Measurements from ENCODE around the gene PKMYT1.

PKMYT1 gene

DNA sequence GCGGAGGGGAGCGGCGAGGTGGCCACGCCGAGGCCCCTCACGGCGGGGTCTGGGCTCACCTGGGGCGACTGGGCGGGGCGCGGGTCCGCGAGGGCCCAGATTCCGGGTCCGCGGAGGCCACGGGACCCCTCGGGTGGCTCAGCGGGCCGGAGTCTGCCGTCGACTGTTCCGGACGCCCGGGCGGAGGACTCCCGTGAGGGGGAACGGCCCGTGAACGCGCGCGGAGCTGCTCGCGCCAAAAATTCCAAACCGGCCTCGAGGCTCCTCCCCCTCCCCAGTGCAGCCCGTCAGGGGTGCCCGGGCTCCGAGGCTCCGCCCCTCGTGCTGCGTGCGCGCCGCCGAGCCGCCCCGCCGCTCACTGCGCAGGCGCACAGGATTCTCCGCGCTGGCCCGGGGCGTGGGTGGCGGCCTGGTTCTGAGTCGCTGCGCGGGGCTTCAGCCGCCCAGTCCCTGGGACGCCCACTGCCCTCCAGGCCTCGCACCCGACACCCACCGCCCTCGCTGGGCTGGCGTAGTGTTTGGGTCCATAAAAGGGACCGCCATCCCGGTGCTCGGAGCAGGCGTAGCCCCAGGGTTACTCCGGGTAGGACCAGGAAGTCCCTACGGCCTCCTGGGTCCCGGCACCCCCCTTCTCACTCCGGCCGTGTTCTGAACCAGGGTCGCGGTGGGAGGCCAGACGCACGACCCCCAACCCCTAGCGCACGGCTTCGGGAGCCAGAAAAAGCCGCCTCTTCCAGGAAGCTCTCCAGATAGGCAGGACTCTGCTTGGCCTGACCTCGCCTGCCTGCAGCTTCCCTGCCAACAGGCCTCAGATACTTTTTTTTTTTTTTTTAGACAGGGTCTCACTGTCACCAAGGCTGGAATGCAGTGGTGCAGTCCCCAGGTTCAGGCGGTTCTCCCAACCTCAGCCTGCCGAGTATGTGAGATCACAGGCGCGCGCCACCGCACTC is at the start of gene PKMYT1:
Gene PKMYT1, minus strand, starts transcription at position 220 of the 950 bp plus-strand sequence. CDS start 789 bp downstream, outside the sequence.
- DNase-seq: peak; percentile 93

DNA sequence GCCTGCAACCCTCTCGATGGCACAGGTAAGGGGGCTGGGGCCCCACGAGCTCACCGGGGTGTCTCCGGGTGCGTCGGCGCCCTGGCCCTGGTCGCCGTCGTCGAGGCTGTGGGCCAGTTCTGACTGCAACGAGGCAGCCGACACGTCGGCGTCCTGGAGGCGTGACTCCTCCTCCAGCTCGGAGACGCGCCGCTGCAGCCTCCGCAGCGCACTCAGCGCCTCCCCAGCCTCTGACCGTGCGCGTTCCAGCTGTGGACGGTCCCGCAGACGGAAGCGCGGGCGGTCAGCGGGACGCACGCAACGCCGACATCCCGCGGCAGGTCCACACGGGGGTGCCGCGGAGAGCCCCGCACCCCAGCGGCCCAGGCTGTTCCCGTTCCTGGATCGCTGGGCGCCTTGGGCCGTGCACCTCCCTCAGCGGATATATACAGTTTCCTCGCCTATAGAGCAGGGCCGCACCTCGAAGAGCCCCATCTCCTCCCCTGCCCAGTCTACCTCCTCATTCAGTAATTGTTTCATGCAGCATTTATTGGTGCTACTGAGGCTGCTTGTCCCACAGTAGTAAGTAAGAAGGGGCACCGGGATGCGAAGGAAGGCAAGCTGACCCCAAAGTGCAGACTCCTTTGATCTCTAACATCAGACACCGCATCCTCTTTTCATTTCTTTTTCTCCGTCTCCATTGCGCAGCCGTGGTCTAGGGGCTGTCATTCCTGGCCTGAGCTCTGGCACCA is 49.4 kb upstream of the PKMYT1 start:
- no peak for DNase-seq

DNA sequence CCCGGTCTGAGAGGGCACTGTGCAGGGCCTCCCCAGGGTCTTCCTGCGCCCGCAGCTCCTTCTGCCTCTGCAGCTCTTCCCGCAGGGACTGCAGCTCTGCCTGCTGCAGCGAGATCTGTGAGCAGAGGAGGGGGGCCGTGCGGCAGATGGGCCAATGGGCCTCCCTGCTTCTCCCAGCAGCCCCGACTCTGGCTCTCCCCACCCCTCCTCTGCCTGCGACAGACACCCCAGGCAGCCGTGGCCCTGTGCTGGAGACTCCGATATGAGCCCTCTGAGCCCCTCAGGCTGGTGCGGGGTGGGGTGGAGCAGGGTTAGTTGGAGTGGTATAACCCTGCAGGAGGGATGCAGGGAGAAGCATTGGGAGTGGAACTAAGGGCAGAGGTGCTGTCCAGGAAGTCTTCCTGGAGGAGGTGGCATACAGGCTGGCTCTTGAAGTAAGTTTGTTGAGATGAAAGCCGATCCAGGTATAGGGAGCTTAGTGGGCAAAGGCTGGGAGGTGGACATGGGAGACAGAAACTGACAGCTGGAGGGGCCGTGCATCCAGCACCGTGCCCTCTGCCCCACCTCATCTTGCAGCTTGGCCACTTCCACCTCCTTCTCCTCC is 48.6 kb upstream of the PKMYT1 start:
- no peak for DNase-seq

DNA sequence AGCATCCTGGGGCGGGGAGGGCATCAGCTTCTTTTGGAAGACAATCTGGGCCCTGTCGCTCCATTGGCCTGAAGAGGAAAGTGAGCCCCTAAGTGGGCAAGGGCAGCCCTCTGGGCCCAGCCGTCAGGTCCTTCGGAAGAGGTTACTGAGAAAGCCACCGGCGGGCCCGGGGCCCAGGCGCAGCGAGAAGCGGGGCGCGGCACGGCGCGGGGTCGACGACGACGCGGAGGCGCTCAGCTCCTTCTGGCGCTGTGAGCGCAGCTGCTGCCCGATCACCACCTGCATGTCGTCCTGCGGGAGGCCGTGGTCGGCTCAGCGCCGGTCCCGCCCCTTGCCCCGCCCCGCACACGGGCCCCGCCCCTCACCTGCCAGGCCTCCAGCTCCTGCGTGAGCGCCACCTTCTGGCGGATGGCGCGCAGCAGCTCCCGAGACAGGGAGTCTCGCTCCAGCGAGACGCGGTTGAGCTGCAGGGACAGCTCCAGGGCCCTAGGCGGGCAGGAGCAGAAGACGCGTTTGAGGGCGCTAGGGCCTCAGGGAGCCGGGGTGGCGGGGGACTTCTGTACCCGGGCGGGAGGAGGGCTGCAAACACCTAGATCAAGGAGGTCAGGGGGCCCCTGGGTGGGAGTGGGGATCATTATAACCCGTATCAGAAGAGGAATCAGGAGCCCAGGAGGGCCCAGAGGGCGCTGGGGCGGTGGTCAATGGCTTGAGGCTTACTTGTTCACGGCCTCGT is 47.9 kb upstream of the PKMYT1 start:
- peak; percentile 86 for DNase-seq

DNA sequence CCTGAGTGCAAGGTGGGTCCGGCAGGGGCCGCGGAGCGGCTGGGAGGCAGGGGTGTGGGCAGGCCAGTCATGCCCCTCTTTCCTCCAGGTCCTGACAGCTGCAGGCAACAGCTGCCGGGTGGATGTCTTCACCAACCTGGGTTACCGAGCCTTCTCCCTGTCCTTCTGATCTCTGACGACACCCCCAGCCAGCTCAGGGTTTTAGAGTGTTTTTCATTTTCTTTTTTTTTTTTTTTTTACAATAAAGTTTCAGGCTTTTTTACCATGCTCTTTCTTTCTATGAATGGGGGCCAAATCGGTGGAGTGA is 47.2 kb upstream of the PKMYT1 start:
- no peak for DNase-seq

DNA sequence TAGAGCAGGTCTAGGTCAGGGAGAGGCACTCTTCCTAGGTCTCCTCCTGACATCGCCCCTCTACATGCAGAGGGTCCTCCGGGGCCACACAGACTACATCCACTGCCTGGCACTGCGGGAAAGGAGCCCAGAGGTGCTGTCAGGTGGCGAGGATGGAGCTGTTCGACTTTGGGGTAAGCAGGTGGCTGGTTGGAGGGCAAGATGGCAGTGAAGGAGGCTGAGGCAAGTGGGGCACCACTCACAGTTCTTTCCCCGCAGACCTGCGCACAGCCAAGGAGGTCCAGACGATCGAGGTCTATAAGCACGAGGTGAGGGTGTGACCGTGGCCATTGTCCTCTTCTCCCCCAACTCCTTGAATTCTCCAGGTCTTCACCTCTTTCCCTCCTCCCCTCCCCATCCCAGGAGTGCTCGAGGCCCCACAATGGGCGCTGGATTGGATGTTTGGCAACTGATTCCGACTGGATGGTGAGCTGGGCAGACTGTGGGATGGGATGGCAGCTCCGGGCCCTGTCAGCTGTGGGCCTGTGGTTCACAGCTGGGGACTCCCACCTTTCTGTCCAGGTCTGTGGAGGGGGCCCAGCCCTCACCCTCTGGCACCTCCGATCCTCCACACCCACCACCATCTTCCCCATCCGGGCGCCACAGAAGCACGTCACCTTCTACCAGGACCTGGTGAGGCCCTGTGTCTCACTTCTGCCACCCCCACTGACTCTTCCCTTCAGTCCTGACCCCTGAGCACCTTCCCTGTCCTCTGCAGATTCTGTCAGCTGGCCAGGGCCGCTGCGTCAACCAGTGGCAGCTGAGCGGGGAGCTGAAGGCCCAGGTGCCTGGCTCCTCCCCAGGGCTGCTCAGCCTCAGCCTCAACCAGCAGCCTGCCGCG is 46.6 kb upstream of the PKMYT1 start:
- no peak for DNase-seq

DNA sequence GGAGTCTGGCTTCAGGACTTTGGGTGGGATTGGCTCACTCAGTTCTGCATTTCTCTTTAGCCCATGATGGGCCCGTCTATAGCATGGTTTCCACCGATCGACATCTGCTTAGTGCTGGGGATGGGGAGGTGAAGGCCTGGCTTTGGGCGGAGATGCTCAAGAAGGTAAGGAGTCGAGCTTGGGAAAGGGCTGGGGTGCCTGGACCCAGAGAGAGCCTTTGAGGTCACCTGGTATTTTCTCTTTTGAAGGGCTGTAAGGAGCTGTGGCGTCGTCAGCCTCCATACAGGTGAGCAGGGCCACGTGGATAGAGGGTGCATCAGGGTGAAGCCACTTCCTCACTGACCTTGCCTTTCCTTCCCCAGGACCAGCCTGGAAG is 45.7 kb upstream of the PKMYT1 start:
- no peak for DNase-seq

DNA sequence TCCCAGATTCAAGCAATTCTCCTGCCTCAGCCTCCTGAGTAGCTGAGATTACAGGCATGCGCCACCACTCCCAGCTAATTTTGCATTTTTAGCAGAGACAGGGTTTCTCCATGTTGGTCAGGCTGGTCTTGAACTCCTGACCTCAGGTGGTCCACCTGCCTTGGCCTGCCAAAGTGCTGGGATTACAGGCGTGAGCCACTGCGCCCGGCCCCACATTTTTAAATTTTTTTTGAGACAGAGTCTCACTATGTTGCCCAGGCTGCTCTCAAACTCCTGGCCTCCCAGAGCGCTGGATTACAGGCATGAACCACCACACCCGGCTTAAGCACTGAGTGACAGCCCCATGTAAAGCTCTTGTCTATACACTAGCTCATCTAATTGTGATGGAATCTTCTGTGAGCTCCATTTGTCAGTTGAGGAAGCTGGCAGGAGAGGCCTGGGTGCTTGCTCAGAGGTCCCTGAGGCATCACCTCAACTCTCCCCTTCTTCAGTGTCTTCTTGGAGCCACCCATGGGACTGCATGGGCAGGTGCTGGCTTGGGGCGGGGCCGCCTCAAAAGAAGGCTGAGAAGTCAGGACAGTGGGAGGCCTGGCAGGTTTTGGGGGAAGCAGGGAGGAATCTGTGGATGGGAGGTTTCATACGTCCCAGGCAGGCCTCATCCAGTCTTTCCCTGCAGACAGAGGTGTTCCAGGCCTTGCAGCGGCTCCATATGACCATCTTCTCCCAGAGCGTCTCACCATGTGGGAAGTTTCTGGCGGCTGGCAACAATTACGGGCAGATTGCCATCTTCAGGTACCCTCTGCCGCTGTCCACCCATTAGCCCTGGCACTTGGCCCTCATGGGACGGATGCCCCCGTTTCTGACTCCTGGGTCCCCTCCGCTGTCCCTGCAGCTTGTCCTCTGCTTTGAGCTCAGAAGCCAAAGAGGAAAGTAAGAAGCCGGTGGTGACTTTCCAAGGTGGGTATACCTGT is 45.1 kb upstream of the PKMYT1 start:
- DNase-seq: no peak

DNA sequence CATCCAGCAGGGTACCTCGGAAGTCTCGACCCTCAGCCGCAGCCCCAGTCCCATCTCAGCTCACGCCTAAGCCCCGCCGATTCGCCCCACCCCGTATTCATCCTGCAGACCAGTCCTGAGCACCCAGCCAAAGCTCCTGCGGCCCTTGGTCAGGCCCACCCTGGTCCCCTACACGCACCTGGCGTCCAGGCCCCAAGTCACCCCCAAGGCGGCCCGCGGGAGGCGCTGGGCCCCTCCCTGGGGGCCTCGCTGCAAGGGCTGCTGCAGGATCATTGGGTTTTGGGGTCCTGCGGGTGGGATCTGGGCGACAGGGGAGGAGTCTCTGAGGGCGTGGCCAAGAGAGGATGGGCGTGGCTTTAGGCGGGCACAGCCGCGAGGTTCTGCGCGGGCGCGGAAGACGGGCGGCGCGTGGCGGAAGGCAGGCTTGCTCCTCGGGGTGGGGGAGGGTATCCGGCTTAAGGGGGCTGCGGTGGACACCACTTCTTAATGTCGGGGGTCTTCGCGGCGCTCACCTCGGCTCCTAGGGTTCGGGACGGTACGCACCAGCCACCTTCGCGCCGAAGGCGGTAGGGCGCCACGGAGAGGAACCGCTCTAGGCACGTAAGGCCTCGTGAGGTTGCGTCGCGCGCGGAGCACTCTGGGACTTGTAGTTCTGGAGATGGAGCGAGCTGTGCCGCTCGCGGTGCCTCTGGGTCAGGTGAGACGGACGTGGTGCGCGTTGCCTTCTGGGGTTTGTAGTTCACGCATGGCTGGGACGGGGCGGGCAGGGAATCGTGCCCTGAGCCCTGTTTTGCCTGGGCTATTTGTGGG is 43.6 kb upstream of the PKMYT1 start, which contains the start of the genes HCFC1R1 and THOC6:
Gene HCFC1R1, minus strand, starts transcription at position 274 of the 810 bp plus-strand sequence. Its CDS starts 1 bp downstream, at position 273.
Gene THOC6, plus strand, starts transcription at position 367 of the 810 bp plus-strand sequence. Its CDS starts 292 bp downstream, at position 659.
- DNase-seq: peak; percentile 96

DNA sequence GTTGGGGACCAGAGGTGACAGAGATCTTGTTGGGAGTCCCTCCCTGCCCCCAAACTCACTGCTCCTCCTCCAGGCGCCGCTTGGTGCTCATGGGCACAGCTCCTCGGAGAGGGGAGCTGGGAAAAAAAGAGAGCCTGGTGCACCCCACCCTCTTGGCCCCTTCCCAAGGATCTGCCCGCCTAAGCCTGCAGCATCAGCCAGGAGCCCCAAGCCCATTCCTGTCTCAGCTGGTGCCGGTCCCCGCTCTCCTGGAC is 43.1 kb upstream of the PKMYT1 start:
- DNase-seq: no peak

DNA sequence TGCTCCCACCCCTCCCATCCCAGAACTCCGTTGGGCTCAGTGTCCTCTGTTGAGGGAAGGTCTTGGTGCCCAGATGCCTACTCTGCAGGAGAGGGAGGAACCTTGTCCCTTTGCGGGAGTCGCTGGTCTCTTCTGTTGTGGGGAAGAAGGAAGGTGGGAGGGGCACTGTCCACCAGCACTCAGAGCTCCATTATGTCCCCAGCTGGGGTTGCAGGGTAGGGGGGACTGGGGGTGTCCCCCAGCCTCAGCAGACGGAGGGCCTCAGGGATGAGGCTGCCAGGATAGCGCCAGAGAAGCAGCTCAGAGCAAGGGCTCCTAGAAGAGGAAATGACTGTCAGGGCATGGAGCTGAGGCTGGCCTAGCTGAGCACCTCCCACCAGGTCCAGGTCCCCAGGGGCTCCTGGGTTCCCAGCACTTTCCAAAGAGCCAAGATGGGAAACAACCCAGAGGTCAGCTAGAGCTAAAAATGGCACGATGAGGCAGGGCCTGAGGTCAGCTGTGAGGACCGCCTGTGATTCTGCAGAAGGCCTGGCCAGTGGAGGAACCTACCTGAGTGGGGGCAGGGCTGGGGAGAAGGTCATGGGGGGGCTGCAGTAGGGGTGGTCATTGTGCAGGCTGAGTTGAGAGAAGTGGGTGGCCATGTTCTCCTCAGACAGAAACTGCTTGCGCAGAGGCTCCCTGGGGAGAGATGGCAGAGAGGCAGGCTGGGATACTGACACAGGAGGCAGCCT is 42.6 kb upstream of the PKMYT1 start:
- no peak for DNase-seq

DNA sequence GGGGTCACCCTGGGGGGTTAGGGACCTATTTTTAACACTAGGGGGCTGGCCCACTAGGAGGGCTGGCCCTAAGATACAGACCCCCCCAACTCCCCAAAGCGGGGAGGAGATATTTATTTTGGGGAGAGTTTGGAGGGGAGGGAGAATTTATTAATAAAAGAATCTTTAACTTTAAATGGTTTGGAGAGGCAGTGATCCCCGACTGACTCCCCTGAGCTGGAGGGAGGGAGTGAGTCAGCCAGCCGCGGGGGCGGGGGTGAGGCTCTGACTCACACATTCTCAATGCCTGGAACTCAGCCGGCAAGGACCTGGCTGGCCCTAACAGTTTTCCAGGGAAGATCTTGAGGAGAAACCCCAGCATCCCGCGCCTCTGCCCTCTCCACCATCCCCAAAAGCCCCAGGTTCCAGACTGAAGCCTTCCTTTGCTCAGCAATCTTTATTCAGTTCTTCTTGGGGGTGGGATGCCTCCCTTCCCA is 42.0 kb upstream of the PKMYT1 start:
- DNase-seq: peak; percentile 75

DNA sequence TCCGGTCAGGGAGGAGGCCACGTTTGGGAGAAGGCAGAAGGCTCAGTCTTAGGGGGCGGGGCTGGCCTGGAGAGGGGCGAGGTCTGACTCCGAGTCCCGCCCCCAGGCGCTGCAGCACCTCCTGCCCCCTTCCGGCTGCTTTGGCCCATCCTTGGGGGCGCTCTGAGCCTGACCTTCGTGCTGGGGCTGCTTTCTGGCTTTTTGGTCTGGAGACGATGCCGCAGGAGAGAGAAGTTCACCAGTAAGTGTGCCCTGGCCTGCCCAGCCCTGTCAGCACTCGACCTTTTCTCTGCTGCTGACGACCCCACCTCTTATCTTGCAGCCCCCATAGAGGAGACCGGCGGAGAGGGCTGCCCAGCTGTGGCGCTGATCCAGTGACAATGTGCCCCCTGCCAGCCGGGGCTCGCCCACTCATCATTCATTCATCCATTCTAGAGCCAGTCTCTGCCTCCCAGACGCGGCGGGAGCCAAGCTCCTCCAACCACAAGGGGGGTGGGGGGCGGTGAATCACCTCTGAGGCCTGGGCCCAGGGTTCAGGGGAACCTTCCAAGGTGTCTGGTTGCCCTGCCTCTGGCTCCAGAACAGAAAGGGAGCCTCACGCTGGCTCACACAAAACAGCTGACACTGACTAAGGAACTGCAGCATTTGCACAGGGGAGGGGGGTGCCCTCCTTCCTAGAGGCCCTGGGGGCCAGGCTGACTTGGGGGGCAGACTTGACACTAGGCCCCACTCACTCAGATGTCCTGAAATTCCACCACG is 41.4 kb upstream of the PKMYT1 start:
- DNase-seq: peak; percentile 66

DNA sequence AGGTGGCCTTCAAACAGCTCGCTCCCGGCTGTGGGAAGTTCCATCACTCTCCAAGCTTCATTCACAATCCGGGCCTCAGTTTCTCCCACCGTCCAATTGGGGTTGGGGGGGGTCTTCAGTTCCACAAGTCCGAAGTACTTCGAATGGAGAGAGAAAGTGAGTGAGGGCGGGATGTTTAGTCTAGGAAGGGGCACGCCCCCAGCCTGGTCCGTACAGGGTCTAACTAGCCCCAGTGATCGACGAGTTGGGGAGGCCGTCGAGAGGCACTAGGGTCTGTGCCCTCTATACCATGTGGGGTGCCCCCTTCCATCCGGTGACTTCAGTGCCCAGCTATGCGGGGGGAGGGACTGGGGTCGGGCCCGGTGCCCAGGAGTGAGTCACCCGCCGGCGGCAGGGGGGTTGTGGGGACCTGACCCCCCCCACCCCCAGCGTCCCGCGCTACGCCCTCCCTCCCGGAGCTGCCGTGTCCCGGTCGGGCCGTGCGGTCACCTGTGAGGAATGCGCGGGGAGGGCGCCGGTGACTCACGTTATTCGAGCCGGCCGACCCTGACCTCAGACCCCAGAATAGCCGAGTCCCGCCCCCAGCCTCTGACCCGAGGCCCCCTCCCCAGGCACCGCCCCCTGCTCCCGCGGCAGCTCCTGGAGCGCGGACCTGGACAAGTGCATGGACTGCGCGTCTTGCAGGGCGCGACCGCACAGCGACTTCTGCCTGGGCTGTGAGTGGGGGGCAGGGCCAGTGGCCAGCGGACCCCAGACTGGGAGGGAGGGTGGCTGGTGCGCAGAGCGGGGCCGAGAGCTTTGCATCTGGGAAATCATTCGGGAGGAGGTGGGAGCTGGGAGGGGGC is 40.6 kb upstream of the PKMYT1 start:
- peak; percentile 67 for DNase-seq

DNA sequence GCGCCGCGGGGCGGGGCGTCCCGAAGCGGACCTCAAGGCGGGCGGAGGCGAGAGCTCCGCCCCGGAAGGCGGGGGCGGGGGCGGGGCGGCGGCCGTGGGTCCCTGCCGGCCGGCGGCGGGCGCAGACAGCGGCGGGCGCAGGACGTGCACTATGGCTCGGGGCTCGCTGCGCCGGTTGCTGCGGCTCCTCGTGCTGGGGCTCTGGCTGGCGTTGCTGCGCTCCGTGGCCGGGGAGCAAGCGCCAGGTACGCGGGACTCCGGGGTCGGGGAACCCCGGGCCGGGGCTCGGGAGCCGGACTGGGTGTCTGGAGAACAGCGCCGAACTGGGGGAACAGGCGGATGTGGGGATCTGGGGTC is 40.0 kb upstream of the PKMYT1 start, which contains the start of gene TNFRSF12A:
Gene TNFRSF12A, plus strand, starts transcription at position 122 of the 357 bp plus-strand sequence. Its CDS starts 30 bp downstream, at position 152.
- DNase-seq: peak; percentile 74

DNA sequence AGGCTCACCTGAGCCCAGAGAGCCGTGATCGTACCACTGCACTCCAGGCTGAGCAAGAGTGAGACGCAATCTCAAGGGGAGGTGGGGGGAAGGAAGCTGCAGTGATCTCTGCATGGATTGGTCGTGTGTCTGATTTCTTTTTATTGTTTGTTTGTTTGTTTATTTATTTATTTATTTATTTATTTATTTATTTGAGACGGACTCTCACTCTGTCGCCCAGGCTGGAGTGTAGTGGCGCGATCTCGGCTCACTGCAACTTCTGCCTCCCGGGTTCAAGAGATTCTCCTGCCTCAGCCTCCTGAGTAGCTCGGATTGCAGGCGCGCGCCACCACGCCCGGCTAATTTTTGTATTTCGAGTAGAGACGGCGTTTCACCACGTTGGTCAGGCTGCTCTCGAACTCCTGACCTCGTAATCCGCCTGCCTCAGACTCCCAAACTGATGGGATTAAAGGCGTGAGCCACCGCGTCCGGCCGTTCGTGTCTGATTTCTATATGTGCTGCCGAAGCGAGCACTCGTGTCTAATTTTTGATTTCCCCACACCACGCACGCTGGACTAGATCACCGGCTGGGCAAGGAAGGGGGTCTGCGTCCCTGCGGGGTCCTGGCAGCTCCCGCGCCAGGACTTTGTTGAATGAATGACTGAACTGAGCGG is 39.5 kb upstream of the PKMYT1 start:
- no peak for DNase-seq
